Ramos (cell line): ENCODE measurements around the gene RIMBP2.
"Not testable (repeated sequence)": the region's sequence is repeated elsewhere in the genome, so short reads cannot be mapped to it uniquely, and the experiment has no call there.

Experiments used
- in situ Hi-C: fragments of 300-500 bp; cut with MboI; formaldehyde crosslinking; loops from one replicate; pipeline ENCODE4 v1.14.3; 2022; ENCODE audit warnings: low sequenced_read_pairs; ENCODE audit not compliant: unreplicated experiment

The RIMBP2 gene

DNA sequence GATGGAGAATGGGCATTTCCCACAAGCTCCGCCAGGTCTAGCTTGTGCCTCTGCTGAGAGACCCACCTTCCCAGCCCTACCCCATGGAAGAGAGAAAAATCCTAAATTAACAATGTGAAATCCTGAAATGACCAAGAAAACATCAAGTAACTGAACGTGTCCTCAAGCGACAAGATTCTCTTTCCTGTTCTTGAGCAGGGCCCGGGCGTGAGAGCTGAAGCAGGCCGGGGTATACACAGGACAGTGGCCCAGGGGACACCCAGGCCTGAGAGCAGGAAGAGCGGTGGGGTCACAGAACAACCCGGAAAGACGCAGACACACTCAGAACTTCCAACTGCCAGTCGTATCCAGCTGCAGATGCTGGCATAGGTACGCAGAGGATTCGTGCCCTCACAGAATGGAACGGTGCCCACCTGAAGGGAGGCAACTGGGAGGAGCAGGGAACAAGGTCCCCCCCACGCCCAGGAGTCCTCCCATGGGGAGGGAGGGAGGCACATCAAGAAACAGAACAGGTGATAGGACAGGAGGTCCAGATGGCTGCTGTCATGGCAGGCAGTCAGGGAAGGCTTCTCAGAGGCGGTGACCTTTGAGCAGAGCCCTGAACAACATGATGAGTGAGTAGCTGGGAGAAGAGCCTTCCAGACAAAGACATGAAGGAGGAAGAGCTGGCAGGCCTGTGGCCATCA is 9.1 kb downstream of the RIMBP2 start:
- in situ Hi-C loops: no loop called here

DNA sequence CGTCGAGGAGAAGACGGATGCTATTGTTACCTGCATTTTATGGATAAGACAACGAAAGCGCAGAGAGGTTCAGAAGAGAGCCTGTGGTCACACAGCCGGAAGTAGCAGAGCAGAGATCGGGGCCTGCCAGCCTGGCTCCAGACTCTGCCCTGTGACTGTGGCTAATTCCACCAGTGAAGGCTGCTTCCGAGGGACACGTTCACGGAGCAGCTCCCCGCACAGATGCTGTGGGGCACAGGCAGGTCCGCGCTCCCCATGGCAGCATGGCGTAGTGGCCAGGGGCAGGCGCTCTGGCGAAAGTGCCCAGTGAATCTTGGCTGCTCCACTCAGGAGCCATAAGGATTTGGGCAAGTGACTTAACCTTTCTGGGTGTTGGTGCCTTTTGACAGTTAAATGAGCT is 9.8 kb downstream of the RIMBP2 start:
- in situ Hi-C loops: no loop called here

DNA sequence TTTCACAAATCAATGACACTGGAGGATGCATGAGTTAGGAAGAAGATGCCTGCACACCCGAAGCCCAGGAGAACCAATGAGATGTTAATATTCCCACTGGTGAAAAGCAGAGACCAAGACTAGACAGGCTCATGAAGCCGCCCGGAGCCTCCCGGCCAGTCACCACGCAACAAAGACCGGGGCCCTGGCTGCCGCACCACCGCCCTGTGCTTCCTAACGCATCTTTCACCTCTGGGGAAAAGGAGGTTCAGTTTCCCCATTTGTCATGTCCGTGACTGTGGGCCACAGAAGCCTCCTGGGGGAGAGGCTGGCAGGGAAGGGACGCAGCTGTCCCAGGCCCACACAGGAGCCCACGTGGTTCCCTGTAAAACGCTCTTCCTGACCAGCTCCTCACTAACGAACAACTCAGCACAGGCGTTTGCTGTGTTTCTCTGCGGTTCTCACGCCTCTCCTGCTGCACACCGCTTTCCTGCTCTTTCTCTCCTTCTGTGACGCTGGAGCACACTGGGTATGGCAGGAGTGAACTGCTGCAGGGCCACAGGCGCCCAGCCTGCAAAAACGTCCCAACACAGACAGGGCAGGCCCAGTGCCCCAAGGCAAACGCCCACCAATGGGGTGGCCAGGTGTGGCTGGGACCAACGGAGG is 10.8 kb downstream of the RIMBP2 start:
- in situ Hi-C loops: no loop called here

DNA sequence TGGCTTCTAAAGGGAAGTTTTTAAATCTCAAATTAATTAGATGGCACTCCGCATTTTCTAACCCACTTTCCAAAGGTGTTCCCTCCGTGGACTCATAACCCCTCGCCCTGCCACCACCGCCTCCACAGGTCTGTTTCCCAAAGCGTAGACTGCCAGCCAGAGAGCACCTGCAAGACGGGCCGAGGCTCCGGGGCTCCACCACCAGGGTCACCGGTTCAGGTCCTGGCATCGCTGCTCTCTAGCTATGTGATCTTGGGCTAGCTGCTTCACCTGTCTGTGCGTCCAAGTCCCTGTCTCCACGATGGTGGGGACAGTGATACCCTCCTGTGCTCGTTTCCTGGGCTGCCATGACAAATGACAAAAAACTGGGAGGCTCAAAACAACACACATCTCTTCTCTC is 11.5 kb downstream of the RIMBP2 start:
- in situ Hi-C loops: no loop called here

DNA sequence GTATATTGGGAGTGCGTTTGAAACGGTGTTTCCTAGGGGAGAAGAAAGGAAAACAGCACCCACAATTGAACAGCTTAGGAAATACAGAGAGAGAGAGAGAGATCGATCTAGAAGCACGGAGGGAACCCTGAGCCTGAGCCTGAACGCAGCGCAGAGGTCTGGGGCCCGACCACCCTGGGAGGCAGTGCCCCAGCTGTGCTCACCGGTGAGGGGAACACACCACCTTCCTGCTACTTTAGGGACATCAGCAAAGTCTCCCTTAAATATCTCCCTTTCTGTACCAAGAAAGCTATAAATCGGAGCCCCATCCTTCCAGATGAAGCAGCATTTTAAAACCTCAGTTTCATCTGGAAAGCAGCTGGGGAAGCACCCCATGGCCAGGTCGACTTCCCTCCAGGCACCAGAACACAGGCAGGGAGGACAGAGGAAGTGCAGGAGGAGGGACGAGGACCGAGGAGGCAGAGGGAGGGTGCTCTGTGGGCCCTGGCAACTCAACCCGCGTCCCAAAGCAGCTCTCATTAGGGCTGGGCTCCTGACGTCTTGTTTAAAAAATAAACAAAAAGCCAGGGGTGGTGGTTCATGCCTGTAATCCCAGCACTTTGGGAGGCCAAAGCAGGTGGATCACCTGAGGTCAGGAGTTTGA is 12.2 kb downstream of the RIMBP2 start:
- in situ Hi-C loops: no loop called here

DNA sequence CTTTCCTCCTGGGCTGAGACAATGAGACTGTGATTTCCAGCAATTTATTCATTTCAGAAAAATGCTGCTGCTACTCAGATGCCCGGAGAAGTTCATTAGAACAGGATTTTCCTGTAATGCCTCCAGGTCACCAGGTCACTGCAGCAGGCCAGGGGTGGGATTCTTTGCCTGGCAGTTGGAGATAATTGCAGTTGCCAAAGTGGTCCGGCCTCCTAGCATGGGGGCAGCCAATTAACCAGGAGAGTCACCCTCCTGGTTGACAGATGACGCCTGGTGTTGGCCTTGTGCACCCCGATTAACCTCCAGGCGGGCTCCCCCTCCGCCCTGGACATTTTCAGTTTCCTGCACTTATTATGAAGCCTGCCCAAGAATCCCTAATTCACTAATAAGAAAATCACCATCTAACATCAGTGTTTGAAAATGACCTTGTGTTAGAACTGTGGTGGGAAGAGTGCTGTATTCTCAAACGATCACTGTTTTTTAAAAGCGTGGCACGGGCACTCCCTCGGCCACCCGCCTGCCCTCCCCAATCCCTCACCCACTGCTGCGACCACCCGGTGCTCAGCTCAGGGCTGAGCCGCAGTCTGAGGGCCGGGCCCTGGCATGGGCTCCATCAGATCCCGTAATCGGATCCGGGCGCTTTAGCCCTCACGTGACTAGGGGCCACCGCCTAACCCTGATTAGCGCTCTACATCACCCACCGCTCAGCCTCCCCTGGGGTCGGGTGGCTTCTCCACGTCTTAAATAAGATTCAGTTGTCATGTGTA is 12.9 kb downstream of the RIMBP2 start:
- in situ Hi-C loops: no loop called here

DNA sequence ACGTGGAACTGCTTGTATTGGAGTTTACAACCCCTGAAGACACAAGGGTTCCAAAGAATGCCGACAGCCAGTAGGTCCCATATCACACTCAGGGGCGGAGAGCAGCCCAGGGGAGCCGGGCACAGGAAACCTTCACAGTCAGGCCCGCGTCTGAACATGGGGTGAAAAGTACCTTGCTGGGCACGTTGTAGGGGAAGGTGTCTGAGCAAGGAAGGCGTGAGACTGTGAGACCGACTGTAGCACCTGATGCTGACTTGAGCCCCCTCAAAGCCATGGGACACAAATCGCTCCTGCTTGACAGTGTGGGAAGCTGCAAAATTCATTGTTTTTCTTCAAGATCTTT is 14.7 kb downstream of the RIMBP2 start:
- in situ Hi-C loops: no loop called here

DNA sequence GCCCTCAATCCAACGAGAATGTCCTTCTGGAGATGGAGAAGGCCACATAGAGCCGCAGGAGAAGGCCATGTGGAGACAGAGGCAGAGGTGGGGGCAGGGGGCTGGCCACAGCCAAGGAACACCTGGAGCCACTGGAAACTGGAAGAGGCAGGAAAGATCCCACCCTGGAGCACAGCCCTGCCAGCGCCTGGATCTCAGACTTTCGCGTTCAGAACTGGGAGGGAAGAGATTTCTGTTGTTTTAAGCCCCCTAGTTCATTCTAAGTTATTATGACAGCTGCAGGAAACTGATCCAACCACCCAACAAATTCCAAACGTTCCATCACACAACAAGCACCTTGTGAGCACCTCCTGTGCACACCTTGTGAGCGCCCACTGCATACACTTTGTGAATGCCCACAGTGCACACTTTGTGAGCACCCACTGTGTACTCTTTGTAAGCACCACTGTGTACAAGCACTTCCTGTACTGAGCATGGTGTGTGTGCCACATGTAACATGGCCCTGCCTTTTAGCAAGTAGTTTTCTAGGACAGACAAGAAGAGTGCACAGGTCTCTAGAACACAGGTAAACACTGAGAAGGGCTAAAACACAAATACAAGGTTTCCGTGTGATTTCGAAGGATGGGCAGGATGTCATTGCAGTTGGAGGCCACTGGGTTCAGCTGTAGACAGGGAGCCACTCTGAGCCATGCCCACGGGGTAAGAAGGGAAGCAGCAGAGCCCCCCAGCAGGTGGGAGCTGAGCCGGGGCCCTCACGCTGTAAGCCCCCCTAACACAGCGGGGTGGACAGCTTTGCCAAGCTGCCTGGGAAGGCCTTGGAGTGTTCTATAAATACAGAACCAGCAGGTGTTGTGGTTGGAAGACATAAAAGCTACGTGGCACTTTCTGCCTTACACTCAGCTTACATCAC is 15.4 kb downstream of the RIMBP2 start:
- in situ Hi-C loops: no loop called here

DNA sequence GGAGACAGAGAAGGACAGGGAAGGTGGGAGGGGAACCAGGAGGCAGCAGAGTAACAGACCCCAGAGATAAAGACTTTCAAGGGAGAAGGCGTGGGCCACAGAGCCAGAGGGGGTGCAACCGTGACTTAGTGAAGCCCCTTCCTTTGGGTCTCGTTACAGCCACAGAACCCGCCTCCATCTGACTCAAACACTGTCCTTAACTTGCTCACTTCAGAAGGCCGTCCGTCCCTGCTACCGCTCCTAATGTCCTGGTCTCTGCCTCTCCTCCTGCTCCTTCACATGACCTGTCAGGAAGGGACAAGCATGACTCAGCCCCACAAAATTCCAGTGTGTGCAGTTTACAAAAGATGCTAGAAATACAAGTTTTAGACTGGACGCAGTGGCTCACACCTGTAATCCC is 18.0 kb downstream of the RIMBP2 start:
- in situ Hi-C loops: no loop called here

GRCh38 chr12:130696379-130697100 is 19.6 kb downstream of the RIMBP2 start:
- in situ Hi-C loops: no loop called here

DNA sequence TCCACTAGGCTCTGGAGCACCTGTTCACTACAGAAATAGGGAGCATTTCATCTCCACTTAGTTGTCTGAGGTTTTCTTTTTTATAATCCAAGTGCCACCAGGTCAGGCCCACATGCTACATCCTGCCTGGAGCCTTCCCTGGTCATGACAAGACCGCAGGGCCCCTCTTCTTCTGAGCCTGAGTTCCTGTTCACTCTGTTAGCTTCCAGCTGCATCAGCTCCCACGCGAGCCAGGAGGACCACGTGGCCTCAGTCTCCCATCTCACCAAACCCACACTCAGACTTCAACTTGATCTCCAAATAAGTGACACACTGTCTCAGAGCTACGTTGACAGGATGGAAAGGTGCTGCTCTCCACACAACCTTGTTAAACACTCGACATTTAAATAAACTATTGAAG is 21.0 kb downstream of the RIMBP2 start:
- in situ Hi-C loops: no loop called here

DNA sequence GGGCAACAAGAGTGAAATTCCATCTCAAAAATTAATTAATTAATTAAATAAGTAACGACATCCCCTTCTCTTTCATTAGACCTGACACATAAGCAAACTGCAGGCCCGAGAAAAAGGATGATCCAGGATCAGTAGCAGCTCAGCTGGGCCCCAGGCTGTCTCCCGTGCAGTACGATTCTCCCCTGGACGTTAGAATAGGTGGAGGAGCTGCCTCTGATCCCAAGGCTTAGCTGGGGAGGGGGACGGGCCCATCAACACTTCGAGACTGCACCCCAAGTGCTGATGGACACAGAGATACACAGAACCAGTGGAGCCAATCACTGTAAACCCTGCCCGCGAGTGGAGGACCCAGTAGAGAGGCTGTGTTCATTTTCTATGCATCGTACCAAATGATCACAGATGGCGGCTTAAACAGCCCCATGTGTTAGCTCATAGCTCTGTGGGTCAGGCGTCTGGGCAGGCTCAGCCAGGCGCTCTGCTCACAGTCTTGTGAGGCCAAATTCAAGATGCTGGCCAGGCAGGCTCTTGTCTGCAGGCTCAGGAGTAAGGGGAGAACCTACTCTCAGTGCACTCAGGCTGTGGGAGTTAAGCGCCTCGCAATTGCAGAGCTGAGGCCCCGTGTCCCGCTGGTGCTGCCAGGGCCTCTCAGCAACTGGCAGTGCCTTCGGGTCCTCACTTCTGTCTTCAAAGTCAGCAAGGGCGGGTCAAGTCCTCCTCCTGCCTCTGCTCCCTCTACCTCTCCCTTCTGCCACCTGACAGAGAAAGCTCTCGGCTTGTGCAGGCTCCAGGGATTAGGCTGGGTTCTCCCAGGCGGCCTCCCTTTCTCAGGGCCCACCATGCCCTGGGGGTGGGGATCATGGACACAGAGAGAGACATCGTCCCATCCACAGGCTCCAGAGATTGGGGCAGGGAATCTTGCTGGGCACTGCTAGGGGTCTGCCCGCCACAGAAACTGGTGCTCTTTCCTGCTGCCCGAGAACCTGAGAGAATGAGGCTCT is 26.4 kb downstream of the RIMBP2 start:
- in situ Hi-C loops: no loop called here

DNA sequence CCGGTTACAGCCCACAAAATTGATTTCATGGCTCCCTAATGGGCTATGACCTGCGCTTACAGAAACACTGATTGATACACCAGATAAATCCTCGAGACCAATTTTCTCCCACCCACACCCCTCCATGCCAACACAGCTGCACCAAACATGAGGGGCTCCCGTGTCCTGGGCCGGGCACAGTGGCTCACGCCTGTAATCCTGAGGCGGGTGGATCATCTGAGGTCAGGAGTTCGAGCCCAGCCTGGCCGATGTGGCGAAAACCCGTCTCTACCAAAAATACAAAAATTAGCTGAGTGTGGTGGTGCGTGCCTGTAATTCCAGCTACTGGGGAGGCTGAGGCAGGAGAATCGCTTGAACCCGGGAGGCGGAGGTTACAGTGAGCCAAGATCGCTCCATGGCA is 27.1 kb downstream of the RIMBP2 start:
- in situ Hi-C loops: not testable (repeated sequence)

GRCh38 chr12:130687796-130688778 is 28.0 kb downstream of the RIMBP2 start:
- in situ Hi-C loops: no loop called here

DNA sequence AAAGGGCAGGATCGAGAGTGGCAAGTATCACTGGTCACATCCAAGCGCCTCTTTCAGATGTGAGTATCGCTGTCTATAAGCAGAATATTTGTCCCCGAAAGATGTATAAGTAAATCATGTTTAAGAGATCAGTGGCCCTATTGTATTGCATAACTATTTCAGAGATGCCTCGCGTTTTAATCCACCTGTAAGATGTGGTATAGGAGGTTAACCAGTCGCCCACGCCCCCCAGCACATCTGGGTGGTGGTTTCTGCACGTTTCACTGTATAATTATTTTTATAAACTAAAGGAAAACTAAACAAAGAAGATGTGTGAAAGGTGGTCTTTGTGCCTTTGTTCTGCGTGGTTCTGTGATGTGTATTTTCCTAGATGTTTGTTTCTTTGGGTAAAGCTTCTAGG is 28.9 kb downstream of the RIMBP2 start:
- in situ Hi-C loops: no loop called here

GRCh38 chr12:130686511-130686991 is 29.5 kb downstream of the RIMBP2 start:
- in situ Hi-C loops: no loop called here

GRCh38 chr12:130685850-130686249 is 30.2 kb downstream of the RIMBP2 start:
- in situ Hi-C loops: no loop called here
